ENCODE measurements around the gene HCN2. TPM values are rescaled to one million over a fixed set of nuclear protein-coding genes. Genes with fewer than 3 reads are reported as not detected.
A peak's percentile ranks its signal among the peaks of the same experiment; 100 is the strongest.

The HCN2 gene
- total RNA-seq, 1 experiment from 2014 or later, result 1.2 TPM

DNA sequence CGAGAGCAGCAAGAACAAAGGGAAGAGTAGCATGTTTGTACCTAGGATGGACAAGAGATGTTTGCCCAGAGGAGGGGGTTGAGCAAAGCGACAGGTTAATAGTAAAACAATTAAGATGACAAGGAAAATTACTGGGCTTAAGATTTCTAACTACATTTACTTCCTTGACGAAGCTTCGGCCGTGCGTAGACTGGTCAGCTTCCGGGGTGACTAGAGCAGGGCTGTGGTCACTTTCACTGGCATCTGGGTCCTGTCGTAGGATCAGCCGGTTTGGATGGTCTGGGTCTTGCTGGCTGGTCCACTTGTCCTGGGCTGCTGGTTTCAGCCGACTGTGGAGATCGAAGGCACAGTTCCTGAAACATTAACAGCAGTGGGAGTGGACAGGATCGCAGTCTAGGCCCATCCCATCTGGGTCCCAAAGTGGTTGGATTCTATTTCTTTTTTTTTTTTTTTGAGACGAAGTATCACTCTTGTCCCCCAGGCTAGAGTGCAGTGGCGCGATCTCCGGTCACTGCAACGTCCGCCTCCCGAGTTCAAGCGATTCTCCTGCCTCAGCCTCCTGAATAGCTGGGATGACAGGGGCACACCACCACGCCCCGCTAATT is 22.3 kb upstream of the HCN2 start:
- in situ Hi-C loops (cut with HindIII; ENCODE audit: low pct_unique_long_range_greater_than_20kb, low sequenced_read_pairs), result no loop called here
- DNase-seq (ENCODE audit: low read depth, low spot score), result no peak

GRCh38 chr19:570251-570686 is 19.4 kb upstream of the HCN2 start:
- in situ Hi-C loops (cut with HindIII; ENCODE audit: low pct_unique_long_range_greater_than_20kb, low sequenced_read_pairs), result no loop called here

DNA sequence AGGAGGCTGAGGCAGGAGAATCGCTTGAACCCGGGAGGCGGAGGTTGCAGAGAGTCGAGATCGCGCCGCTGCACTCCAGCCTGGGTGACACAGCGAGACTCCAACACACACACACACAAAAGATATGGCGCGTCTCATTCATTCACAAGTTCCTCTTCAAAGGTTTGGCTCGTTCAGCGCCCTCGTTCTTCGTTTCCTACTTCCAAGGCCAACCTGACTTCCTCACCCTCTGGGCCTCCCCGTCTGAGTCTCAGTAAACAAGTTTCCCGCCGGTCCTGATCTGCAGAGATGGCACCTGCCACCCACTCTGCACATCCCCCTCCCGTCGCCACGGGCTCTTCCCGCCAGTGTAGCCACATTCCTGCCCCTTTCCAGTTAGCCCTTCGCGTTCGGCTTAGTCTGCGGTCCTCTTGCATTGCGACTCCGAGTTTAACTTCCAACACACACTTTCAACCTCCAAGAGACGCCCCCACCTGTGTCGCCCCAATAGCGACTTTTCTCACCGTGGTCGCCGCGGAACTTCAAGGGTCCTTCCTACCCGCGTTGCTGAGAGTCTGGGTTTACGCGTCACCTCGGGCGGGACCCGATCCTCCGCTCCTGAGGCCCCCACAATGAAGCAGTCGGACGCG is 18.6 kb upstream of the HCN2 start:
- in situ Hi-C loops (cut with HindIII; ENCODE audit: low pct_unique_long_range_greater_than_20kb, low sequenced_read_pairs), result no loop called here
- DNase-seq (ENCODE audit: low read depth, low spot score), result no peak

More at GRCh38 chr19:570251-570686, 19.4 kb upstream of the HCN2 start:
- DNase-seq (ENCODE audit: low read depth, low spot score), result no peak

GRCh38 chr19:571566-571974 is 18.1 kb upstream of the HCN2 start:
- in situ Hi-C loops (cut with HindIII; ENCODE audit: low pct_unique_long_range_greater_than_20kb, low sequenced_read_pairs), result no loop called here
- DNase-seq (ENCODE audit: low read depth, low spot score), result no peak

- in situ Hi-C loops (cut with HindIII; ENCODE audit: low pct_unique_long_range_greater_than_20kb, low sequenced_read_pairs), result no loop called here
- DNase-seq (ENCODE audit: low read depth, low spot score), result peak; percentile 94
These were observed 17.4 kb upstream of the HCN2 start, which contains the start of gene BSG for GRCh38 chr19:572140-572742. Gene BSG (plus strand): TSS chr19:572596. CDS start chr19:572635, 39 bp downstream.

- in situ Hi-C loops (cut with HindIII; ENCODE audit: low pct_unique_long_range_greater_than_20kb, low sequenced_read_pairs), result no loop called here
- DNase-seq (ENCODE audit: low read depth, low spot score), result peak; percentile 44
These were observed 16.8 kb upstream of the HCN2 start for GRCh38 chr19:572743-573518.

GRCh38 chr19:573519-573825 is 16.2 kb upstream of the HCN2 start:
- DNase-seq (ENCODE audit: low read depth, low spot score), result no peak
- in situ Hi-C loops (cut with HindIII; ENCODE audit: low pct_unique_long_range_greater_than_20kb, low sequenced_read_pairs), result no loop called here

DNA sequence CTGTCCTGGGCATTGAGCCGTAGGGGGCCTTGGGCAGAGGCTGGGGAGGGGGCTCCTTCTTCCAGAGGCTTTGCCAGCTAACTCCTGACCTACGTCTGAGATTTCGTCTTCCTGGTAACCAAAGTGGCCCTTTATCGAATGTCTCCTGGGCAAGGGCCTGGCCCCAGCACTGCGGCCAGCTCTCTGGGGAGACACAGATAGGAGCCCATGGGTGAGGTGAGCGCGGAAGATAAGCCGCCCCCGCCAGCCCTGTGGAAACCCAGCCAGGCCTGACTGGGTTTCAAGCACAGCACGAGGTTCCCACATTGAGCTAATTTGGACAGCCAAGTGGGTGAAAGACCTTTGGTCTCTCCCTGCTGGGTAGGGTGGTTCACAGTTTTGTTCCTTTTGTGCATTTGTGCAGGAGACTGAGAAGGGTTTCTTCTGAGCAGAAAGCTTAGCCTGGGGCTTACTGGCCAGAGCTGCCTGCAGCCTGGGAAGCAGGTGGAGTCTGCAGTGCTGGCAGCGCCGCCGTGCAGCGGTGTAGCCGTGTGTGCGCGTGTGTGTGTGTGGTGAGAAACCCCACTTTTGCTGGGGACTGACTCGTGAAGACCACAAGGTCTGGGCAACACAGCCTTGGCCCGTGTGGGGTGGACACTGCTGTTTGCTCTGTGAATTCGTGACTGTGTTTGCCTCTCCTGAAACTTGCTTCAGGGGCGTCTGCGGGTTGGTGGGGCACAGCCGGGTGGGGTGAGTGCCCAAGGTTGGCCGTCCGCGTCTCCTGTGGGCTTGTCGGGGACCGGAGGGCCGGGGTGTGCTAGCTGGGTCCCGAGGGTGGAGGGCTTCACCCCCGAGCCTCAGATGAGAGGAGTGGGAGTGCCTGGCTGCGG is 14.8 kb upstream of the HCN2 start:
- peak; percentile 36 for DNase-seq (ENCODE audit: low read depth, low spot score)
- in situ Hi-C loops (cut with HindIII; ENCODE audit: low pct_unique_long_range_greater_than_20kb, low sequenced_read_pairs), result no loop called here

GRCh38 chr19:575527-576506 is 13.9 kb upstream of the HCN2 start:
- in situ Hi-C loops (cut with HindIII; ENCODE audit: low pct_unique_long_range_greater_than_20kb, low sequenced_read_pairs), result no loop called here
- DNase-seq (ENCODE audit: low read depth, low spot score), result no peak

GRCh38 chr19:576768-577438 is 12.8 kb upstream of the HCN2 start:
- in situ Hi-C loops (cut with HindIII; ENCODE audit: low pct_unique_long_range_greater_than_20kb, low sequenced_read_pairs), result no loop called here
- no peak for DNase-seq (ENCODE audit: low read depth, low spot score)

DNA sequence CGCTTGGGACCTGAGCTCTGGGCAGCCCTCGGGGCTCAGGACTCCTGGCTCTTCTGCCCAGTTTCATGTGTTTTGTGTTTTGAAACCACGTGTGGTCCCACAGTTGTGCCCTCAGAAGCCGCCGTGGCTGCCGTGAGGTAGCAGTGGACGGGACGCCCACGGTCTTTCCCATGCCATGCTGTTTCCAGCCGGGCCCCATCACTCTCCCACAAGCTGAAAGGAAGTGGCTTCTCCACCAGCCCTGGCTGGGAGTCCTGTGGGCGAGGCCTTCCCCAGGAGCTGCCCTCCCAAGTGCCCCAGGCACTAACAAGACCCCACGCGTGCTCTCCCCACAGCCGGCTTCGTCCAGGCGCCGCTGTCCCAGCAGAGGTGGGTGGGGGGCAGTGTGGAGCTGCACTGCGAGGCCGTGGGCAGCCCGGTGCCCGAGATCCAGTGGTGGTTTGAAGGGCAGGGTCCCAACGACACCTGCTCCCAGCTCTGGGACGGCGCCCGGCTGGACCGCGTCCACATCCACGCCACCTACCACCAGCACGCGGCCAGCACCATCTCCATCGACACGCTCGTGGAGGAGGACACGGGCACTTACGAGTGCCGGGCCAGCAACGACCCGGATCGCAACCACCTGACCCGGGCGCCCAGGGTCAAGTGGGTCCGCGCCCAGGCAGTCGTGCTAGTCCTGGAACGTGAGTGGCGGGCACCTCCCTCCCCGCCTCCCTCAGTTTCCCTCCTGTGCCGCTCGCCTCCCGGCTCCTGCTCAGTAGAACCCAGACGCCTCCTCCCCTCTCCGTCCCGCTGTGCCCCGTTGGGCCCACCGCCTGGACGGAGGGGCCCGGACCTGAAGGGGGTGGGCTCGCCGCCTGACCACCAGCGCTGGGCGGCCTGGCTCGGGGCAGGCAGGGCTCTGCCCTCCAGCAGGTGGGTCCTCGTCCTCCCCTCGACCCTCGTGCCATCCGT is 12.0 kb upstream of the HCN2 start:
- DNase-seq (ENCODE audit: low read depth, low spot score), result no peak
- in situ Hi-C loops (cut with HindIII; ENCODE audit: low pct_unique_long_range_greater_than_20kb, low sequenced_read_pairs), result no loop called here

DNA sequence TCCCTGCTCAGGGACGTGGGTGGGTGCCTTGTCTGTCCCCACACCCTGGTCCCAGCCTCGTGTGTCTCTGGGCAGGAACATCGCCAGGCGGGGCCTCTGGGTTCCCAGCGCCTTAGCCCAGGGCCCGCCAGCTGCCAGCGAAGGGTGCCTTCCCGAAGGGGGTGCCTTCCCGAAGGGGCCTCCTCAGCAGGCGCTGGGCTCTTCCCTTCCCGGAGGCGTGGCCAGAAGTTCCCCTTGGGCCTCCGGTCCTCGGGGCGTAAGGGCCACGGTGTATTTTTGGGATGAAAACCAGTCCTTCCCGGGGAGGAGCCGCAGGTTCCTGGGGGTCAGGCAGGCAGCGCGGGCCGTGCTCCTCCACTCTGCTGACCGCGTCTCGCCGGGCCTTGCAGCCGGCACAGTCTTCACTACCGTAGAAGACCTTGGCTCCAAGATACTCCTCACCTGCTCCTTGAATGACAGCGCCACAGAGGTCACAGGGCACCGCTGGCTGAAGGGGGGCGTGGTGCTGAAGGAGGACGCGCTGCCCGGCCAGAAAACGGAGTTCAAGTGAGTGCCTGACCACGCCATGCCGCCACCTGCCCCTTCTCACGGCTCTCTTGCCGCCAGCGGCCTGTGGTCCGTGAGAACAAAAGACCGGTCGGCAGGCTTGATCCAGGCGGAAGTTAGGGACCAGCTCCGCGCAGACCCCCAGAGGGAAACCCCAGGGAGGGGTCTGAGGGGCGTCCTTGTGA is 10.4 kb upstream of the HCN2 start:
- in situ Hi-C loops (cut with HindIII; ENCODE audit: low pct_unique_long_range_greater_than_20kb, low sequenced_read_pairs), result no loop called here
- no peak for DNase-seq (ENCODE audit: low read depth, low spot score)

DNA sequence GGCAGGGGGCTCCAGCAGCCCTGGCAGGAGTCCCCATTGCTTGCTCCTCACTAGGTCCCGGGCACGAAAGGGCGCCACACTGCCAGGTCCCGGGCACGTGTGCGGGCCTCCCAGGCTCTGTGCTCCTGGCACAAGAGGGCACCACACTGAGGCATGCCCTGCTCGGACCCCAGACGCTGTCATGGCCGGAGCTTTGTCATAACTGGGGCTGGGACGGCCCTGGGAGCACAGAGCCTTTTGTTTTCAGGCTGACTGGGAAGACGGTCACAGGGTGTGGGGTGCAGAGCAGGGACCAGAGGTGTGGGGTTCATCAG is 9.9 kb upstream of the HCN2 start:
- no peak for DNase-seq (ENCODE audit: low read depth, low spot score)
- in situ Hi-C loops (cut with HindIII; ENCODE audit: low pct_unique_long_range_greater_than_20kb, low sequenced_read_pairs), result no loop called here

DNA sequence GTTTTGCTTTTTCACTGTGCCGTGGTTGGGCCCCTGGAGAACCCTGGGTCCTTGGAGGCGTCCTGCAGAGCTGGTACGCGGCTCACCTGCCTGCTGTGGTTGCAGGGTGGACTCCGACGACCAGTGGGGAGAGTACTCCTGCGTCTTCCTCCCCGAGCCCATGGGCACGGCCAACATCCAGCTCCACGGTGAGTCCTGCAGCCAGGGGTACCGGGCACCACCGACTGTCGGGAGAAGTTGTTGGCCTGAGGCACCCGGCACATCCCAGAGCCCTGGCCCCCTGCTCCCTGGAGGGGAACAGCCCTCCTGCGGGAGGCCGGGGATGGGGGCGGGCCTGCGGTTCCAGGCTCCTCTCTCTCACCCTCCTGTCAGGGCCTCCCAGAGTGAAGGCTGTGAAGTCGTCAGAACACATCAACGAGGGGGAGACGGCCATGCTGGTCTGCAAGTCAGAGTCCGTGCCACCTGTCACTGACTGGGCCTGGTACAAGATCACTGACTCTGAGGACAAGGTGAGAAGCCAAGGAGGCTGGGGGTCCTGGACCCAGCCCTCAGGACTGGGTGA is 9.3 kb upstream of the HCN2 start:
- DNase-seq (ENCODE audit: low read depth, low spot score), result no peak
- in situ Hi-C loops (cut with HindIII; ENCODE audit: low pct_unique_long_range_greater_than_20kb, low sequenced_read_pairs), result no loop called here
